Adrenal gland (tissue), 5 donors: Measurements from ENCODE around the gene DMWD.

Source experiments
- CTCF ChIP-seq, 6 experiments: fragments of 450-650 bp in 4 of 6; fragments of 200-600 bp in 2 of 6; sonication (generic) in 1 of 6; IDR thresholded peaks; 1 replicate in 5 of 6; 2 replicates in 1 of 6; pipeline versions ENCODE4 v1.5.1 to v1.8.0; 2016 to 2021; ENCODE audit warnings: antibody characterized with exemption in 6 of 6, mild to moderate bottlenecking in 2 of 6, moderate library complexity in 1 of 6
- POLR2A ChIP-seq, 2 donors: fragments of 450-650 bp; IDR thresholded peaks; one replicate each; pipeline ENCODE4 v1.6.1; 2017; ENCODE audit warnings: antibody characterized with exemption in 2 of 2, mild to moderate bottlenecking in 2 of 2, moderate library complexity in 1 of 2
- donor health status: DM: no; HTN: no; CAD: no.

- TF ChIP-seq POLR2A (IDR thresholded peaks at IDR 0.05): no peak
- no peak for TF ChIP-seq CTCF (IDR thresholded peaks at IDR 0.05)
Measured at GRCh38 chr19:45772130-45772840, 20.4 kb downstream of the DMWD start.
